ENCODE data around the gene PPP2R5C.
A peak's percentile ranks its signal among the peaks of the same experiment; 100 is the strongest.

Gene PPP2R5C

GRCh38 chr14:101783260-101784016 lies 21.9 kb downstream of the PPP2R5C start:
- TF ChIP-seq EGR1 (IDR thresholded peaks at IDR 0.05) (no peak), TCF12 (IDR thresholded peaks at IDR 0.05; ENCODE audit: low read depth) (no peak), USF1 (IDR thresholded peaks at IDR 0.05) (no peak), EP300 (IDR thresholded peaks at IDR 0.05; ENCODE audit: borderline replicate concordance) (no peak), YY1 (IDR thresholded peaks at IDR 0.05; ENCODE audit: low read depth) (no peak), CEBPB (IDR thresholded peaks at IDR 0.05) (no peak), FOXM1 (IDR thresholded peaks at IDR 0.05; ENCODE audit: borderline replicate concordance, low read depth) (no peak), NFIC (IDR thresholded peaks at IDR 0.05) (no peak), MAX (IDR thresholded peaks at IDR 0.05) (no peak), RAD21 (IDR thresholded peaks at IDR 0.05; ENCODE audit: low read depth) (no peak), ZBTB7A (IDR thresholded peaks at IDR 0.05; ENCODE audit: low read depth) (no peak), REST (IDR thresholded peaks at IDR 0.05; ENCODE audit: low read depth) (no peak), TAF1 (IDR thresholded peaks at IDR 0.05; ENCODE audit: low read depth) (no peak), CREB1 (IDR thresholded peaks at IDR 0.05; ENCODE audit: low read depth) (no peak), TEAD4 (IDR thresholded peaks at IDR 0.05) (no peak)

GRCh38 chr14:101784631-101785030 lies 23.1 kb downstream of the PPP2R5C start:
- no peak for TF ChIP-seq CREB1 (IDR thresholded peaks at IDR 0.05; ENCODE audit: low read depth)
- TF ChIP-seq YY1 (IDR thresholded peaks at IDR 0.05; ENCODE audit: low read depth): no peak
- no peak for TF ChIP-seq CEBPB (IDR thresholded peaks at IDR 0.05)
- TF ChIP-seq TCF12 (IDR thresholded peaks at IDR 0.05; ENCODE audit: low read depth): no peak
- TF ChIP-seq RAD21 (IDR thresholded peaks at IDR 0.05; ENCODE audit: low read depth): no peak
- no peak for TF ChIP-seq NFIC (IDR thresholded peaks at IDR 0.05)
- no peak for TF ChIP-seq TEAD4 (IDR thresholded peaks at IDR 0.05)

- peak; percentile 8; the same call in 1 of the 2 replicates for TF ChIP-seq NFIC (IDR thresholded peaks at IDR 0.05)
- TF ChIP-seq FOXM1 (IDR thresholded peaks at IDR 0.05; ENCODE audit: borderline replicate concordance, low read depth): no peak
These were observed 26.6 kb downstream of the PPP2R5C start for GRCh38 chr14:101788016-101788635.

GRCh38 chr14:101789222-101789621 lies 27.7 kb downstream of the PPP2R5C start:
- TF ChIP-seq EGR1 (IDR thresholded peaks at IDR 0.05) (no peak), NFIC (IDR thresholded peaks at IDR 0.05) (peak; percentile 74)

- TF ChIP-seq EGR1 (IDR thresholded peaks at IDR 0.05): no peak
- TF ChIP-seq MAX (IDR thresholded peaks at IDR 0.05): no peak
- no peak for TF ChIP-seq USF1 (IDR thresholded peaks at IDR 0.05)
- TF ChIP-seq RAD21 (IDR thresholded peaks at IDR 0.05; ENCODE audit: low read depth): no peak
- no peak for TF ChIP-seq TAF1 (IDR thresholded peaks at IDR 0.05; ENCODE audit: low read depth)
- TF ChIP-seq YY1 (IDR thresholded peaks at IDR 0.05; ENCODE audit: low read depth): no peak
- TF ChIP-seq EP300 (IDR thresholded peaks at IDR 0.05; ENCODE audit: borderline replicate concordance): no peak
- no peak for TF ChIP-seq NFIC (IDR thresholded peaks at IDR 0.05)
- no peak for TF ChIP-seq FOXM1 (IDR thresholded peaks at IDR 0.05; ENCODE audit: borderline replicate concordance, low read depth)
- no peak for TF ChIP-seq CREB1 (IDR thresholded peaks at IDR 0.05; ENCODE audit: low read depth)
- TF ChIP-seq TCF12 (IDR thresholded peaks at IDR 0.05; ENCODE audit: low read depth): no peak
- no peak for TF ChIP-seq TEAD4 (IDR thresholded peaks at IDR 0.05)
These were observed 28.7 kb downstream of the PPP2R5C start for GRCh38 chr14:101790232-101790631.

GRCh38 chr14:101791919-101792572 lies 30.5 kb downstream of the PPP2R5C start:
- TF ChIP-seq FOXM1 (IDR thresholded peaks at IDR 0.05; ENCODE audit: borderline replicate concordance, low read depth) (no peak), REST (IDR thresholded peaks at IDR 0.05; ENCODE audit: low read depth) (no peak), USF1 (IDR thresholded peaks at IDR 0.05) (no peak), NFIC (IDR thresholded peaks at IDR 0.05) (no peak), TAF1 (IDR thresholded peaks at IDR 0.05; ENCODE audit: low read depth) (no peak), CREB1 (IDR thresholded peaks at IDR 0.05; ENCODE audit: low read depth) (no peak), MAX (IDR thresholded peaks at IDR 0.05) (no peak), RAD21 (IDR thresholded peaks at IDR 0.05; ENCODE audit: low read depth) (no peak), YY1 (IDR thresholded peaks at IDR 0.05; ENCODE audit: low read depth) (no peak), TCF12 (IDR thresholded peaks at IDR 0.05; ENCODE audit: low read depth) (no peak), CEBPB (IDR thresholded peaks at IDR 0.05) (no peak), ZBTB7A (IDR thresholded peaks at IDR 0.05; ENCODE audit: low read depth) (no peak), TEAD4 (IDR thresholded peaks at IDR 0.05) (no peak), EGR1 (IDR thresholded peaks at IDR 0.05) (no peak), EP300 (IDR thresholded peaks at IDR 0.05; ENCODE audit: borderline replicate concordance) (no peak)
